Activated T-helper 2 cell treated with anti-CD3 and anti-CD28 coated beads, Interferon-gamma antibody, Interleukin-2, Interleukin-4, amounts not matched to agents 10 μg/mL and 5 μg/mL and 100 μg/mL, durations not matched to agents 14 hours and 24 hours and 36 hours (primary cell): Measurements from ENCODE around the gene PTH1R. TPM values are rescaled to one million over a fixed set of nuclear protein-coding genes. Genes with fewer than 3 reads are reported as not detected.
"Not testable (repeated sequence)": the region's sequence is repeated elsewhere in the genome, so short reads cannot be mapped to it uniquely, and the experiment has no call there.

ENCODE experiments used
- DNase-seq: peaks from one replicate; pipeline ENCODE4 v3.0.0; 2021; ENCODE audit warnings: low spot score
- H3K27ac Mint-ChIP-seq: one replicate; pipeline ENCODE4 v1.8.0; 2021; ENCODE audit warnings: mixed read lengths
- H3K27me3 Mint-ChIP-seq: one replicate; pipeline ENCODE4 v1.8.0; 2021; ENCODE audit warnings: low read depth, mixed read lengths
- H3K36me3 Mint-ChIP-seq: one replicate; pipeline ENCODE4 v1.8.0; 2021; ENCODE audit warnings: low read depth, mixed read lengths
- H3K4me1 Mint-ChIP-seq: one replicate; pipeline ENCODE4 v1.8.0; 2021; ENCODE audit warnings: low read depth, mixed read lengths
- H3K4me3 Mint-ChIP-seq: one replicate; pipeline ENCODE4 v1.8.0; 2021; ENCODE audit warnings: low read depth, mild to moderate bottlenecking, moderate library complexity, mixed read lengths
- H3K9me3 Mint-ChIP-seq: one replicate; pipeline ENCODE4 v1.8.0; 2021; ENCODE audit warnings: mixed read lengths
- intact Hi-C: fragments of 100-400 bp; cut with micrococcal nuclease; formaldehyde crosslinking; loops from one replicate; pipeline ENCODE4 v1.15.1; 2023
- total RNA-seq: library from RNA; stranded (reverse); gene quantifications from 2 replicates; pipeline ENCODE4 v1.2.3, GENCODE V29; 2022

Gene PTH1R
- total RNA-seq, 1 donor from 2014 or later: not detected

DNA sequence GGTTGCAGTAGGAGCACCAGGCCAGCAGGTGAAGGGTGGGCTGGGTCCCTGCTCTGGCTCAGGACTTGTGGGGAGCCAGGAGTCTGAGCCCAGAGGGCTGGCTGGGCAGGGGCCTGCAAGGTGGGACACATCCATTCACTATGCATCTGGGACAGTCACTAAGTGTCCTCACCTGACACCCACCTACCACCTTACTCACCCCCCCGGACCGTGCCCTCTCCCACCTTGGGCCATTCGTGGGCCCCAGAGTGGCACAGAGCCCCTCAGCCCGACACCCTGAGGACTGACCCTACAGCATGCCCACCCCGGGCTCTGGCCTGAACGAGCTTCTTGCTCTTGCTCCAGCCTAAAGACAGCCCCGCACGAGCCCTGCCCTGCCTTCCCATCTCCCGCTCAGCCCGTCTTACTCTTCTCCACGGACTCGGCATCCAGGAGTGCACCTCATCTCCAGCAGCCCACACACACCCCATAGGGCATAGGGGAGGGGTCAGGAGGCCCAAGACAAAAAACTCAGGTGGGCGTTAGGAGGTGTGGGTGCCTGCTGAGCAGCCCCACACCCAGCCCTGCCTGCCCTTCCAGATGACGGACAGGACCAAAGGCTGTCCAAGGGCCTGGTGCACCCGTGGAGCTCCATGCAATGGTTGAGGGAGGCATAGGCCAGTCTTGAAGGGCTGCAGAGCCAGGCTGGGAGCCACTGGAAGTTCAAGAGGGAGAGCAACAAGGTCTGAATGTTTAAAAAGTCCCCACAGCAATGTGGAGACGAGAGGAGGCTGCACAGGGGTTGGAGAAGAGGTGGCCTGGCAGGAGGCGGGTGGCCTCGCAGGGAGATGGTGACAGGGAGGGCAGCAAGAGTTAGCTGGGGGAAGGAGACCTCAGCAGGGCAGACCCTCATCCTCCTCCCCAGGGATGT is 27.0 kb downstream of the PTH1R start:
- Mint-ChIP-seq H3K27ac (no peak overlapping the region), H3K4me1 (peaks cover 2% of the 10 kb centered on the region), H3K36me3 (no peaks in the 10 kb centered on the region), H3K9me3 (no peaks in the 10 kb centered on the region), H3K4me3 (no peak overlapping the region), H3K27me3 (no peaks in the 10 kb centered on the region)
- no peak for DNase-seq
- intact Hi-C loops: loop anchor here (5.0 kb wide), 1 partner anchor 37 kb away; no protein-coding TSS in a partner anchor

DNA sequence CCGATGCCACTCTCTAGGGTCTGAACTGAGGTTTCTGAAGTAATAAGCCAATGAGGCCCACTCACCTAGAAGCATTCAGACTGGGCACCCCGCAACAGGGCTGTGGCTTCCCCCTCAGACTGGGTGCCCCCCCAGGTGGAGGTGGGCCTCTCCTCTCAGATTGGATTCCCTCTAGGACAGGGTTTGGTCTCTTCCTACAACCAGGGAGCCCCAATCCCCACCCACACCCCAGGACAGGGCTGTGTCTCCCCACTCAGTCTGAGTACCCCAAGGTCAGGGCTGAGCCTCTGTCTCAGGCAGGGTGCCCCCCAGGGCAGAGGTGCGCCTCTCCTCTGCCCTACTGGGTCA is 27.7 kb downstream of the PTH1R start:
- no peak overlapping the region for H3K4me3 Mint-ChIP-seq
- H3K36me3 Mint-ChIP-seq: no peaks in the 10 kb centered on the region
- H3K27me3 Mint-ChIP-seq: no peaks in the 10 kb centered on the region
- no peaks in the 10 kb centered on the region for H3K9me3 Mint-ChIP-seq
- no peak overlapping the region for H3K27ac Mint-ChIP-seq
- intact Hi-C loops: loop anchor here (5.0 kb wide), 1 partner anchor 38 kb away; no protein-coding TSS in a partner anchor
- H3K4me1 Mint-ChIP-seq: peaks cover 2% of the 10 kb centered on the region
- no peak for DNase-seq

GRCh38 chr3:46905661-46906451 is 28.3 kb downstream of the PTH1R start:
- Mint-ChIP-seq H3K4me3 (no peak overlapping the region), H3K36me3 (no peaks in the 10 kb centered on the region), H3K4me1 (peaks cover 2% of the 10 kb centered on the region), H3K9me3 (no peaks in the 10 kb centered on the region), H3K27me3 (no peaks in the 10 kb centered on the region), H3K27ac (no peak overlapping the region)
- no peak for DNase-seq
- intact Hi-C loops: loop anchor here (5.0 kb wide), 1 partner anchor 39 kb away; no protein-coding TSS in a partner anchor

GRCh38 chr3:46906471-46907058 is 29.0 kb downstream of the PTH1R start:
- no peaks in the 10 kb centered on the region for H3K9me3 Mint-ChIP-seq
- H3K36me3 Mint-ChIP-seq: no peaks in the 10 kb centered on the region
- H3K4me1 Mint-ChIP-seq: peaks cover 2% of the 10 kb centered on the region
- H3K27me3 Mint-ChIP-seq: no peaks in the 10 kb centered on the region
- no peak overlapping the region for H3K4me3 Mint-ChIP-seq
- no peak for DNase-seq
- no peak overlapping the region for H3K27ac Mint-ChIP-seq
- intact Hi-C loops: loop anchor here (5.0 kb wide), 1 partner anchor 39 kb away; no protein-coding TSS in a partner anchor

DNA sequence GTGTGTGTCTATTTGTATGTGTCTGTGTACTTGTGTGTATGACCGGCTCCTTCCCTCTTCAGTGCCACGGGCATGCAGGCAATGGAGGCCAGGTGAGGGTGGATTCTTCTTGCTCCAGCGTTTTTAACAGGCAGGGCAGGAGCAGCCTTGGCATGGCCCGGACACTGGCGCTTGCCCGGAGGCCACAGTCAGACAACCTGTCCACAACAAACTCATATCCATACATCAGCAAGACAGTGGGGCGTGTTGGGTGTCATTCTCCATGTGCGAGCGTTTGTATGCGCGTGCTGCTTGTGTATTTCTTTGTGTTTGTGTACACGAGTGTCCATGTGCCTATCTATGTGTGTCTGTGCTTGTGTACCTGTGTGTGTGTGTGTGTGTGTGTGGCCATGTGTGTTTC is 29.8 kb downstream of the PTH1R start:
- H3K27me3 Mint-ChIP-seq: no peaks in the 10 kb centered on the region
- no peaks in the 10 kb centered on the region for H3K9me3 Mint-ChIP-seq
- H3K27ac Mint-ChIP-seq: no peak overlapping the region
- no peak overlapping the region for H3K4me3 Mint-ChIP-seq
- intact Hi-C loops: loop anchor here (5.0 kb wide), 1 partner anchor 40 kb away; no protein-coding TSS in a partner anchor
- DNase-seq: no peak
- peaks cover 2% of the 10 kb centered on the region for H3K4me1 Mint-ChIP-seq
- H3K36me3 Mint-ChIP-seq: no peaks in the 10 kb centered on the region

GRCh38 chr3:46907960-46908293 is 30.4 kb downstream of the PTH1R start:
- no peak for DNase-seq
- intact Hi-C loops: loop anchor here (5.0 kb wide), 1 partner anchor 41 kb away; no protein-coding TSS in a partner anchor
- H3K27ac Mint-ChIP-seq: no peak overlapping the region
- no peaks in the 10 kb centered on the region for H3K36me3 Mint-ChIP-seq
- no peaks in the 10 kb centered on the region for H3K27me3 Mint-ChIP-seq
- peaks cover 4% of the 10 kb centered on the region for H3K4me1 Mint-ChIP-seq
- no peak overlapping the region for H3K4me3 Mint-ChIP-seq
- H3K9me3 Mint-ChIP-seq: no peaks in the 10 kb centered on the region

GRCh38 chr3:46908294-46908985 is 30.9 kb downstream of the PTH1R start:
- Mint-ChIP-seq H3K36me3 (no peaks in the 10 kb centered on the region), H3K4me3 (no peak overlapping the region), H3K4me1 (peaks cover 8% of the 10 kb centered on the region), H3K27me3 (no peaks in the 10 kb centered on the region), H3K9me3 (no peaks in the 10 kb centered on the region), H3K27ac (no peak overlapping the region)
- intact Hi-C loops: loop anchor here (5.0 kb wide), 1 partner anchor 41 kb away; no protein-coding TSS in a partner anchor
- DNase-seq: no peak

DNA sequence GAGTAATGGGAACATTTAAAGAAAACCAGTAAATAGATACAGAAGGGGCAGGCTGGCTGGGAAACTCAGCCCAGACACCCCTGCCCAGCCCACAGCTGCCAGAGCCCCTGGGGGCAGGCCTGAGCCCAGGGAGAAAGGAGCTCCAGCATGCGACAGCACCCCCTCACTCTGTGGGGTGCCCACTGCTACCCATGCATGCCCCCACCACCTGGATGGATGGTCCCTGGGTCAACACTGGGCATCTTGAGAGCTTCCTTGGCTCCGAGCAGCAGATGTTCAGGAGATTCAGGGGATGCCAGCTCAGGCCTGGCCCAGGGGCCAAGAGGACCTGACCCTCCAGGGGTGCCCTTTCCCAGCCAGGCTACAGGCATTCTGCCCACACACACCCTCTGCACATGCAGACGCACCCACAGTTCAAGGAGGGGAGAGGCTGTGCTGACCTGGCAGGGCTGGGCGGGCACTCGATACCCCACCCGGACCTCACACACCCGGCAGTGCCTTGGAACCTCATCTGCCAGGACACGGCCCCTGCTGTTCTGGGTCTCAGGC is 31.5 kb downstream of the PTH1R start:
- Mint-ChIP-seq H3K4me1 (peaks cover 13% of the 10 kb centered on the region), H3K4me3 (no peak overlapping the region), H3K27ac (no peak overlapping the region), H3K36me3 (no peaks in the 10 kb centered on the region), H3K27me3 (no peaks in the 10 kb centered on the region), H3K9me3 (no peaks in the 10 kb centered on the region)
- intact Hi-C loops: loop anchor here (1.0 to 5.0 kb wide), 2 partner anchors 42 to 204 kb away; no protein-coding TSS in a partner anchor
- DNase-seq: no peak

- H3K4me1 Mint-ChIP-seq: peaks cover 15% of the 10 kb centered on the region
- no peaks in the 10 kb centered on the region for H3K9me3 Mint-ChIP-seq
- H3K27me3 Mint-ChIP-seq: no peaks in the 10 kb centered on the region
- intact Hi-C loops: loop anchor here (1.0 to 5.0 kb wide), 2 partner anchors 42 to 204 kb away; no protein-coding TSS in a partner anchor
- H3K36me3 Mint-ChIP-seq: no peaks in the 10 kb centered on the region
- H3K27ac Mint-ChIP-seq: no peak overlapping the region
- H3K4me3 Mint-ChIP-seq: no peak overlapping the region
- peak; percentile 66 for DNase-seq
These were observed 32.1 kb downstream of the PTH1R start for GRCh38 chr3:46909535-46910161.

DNA sequence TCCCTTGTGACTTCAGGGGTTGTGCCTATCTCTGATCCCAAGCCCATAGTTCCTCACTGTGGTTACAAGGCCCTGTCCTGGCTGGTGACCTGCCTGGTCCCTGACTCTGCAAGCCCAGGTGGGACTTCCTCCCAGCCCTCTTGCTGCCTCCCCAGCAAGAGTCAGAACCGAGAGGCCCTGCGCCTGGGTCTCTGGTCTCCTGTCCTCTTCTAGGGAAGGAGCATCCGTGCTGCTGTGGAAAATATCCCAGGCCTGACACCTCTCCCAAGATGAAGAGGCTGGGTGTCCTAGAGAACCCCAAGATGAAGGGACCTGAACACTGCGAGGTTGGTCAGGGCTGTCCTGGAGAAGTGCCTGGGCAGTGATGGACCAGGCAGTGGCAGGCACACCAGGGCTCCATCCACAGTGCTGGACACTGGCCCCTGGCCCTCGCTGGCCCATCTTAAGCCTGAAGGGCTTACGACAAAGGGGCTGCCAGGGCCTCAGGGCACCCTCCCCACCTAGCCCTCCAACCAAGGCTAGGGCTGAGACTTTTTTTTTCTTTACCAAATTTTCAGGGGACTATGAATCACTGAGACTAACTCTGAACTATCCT is 32.7 kb downstream of the PTH1R start:
- no peaks in the 10 kb centered on the region for H3K27me3 Mint-ChIP-seq
- H3K4me1 Mint-ChIP-seq: peaks cover 17% of the 10 kb centered on the region
- intact Hi-C loops: no loop called here
- no peaks in the 10 kb centered on the region for H3K9me3 Mint-ChIP-seq
- no peak overlapping the region for H3K4me3 Mint-ChIP-seq
- DNase-seq: no peak
- H3K36me3 Mint-ChIP-seq: peaks cover 2% of the 10 kb centered on the region
- no peak overlapping the region for H3K27ac Mint-ChIP-seq

DNA sequence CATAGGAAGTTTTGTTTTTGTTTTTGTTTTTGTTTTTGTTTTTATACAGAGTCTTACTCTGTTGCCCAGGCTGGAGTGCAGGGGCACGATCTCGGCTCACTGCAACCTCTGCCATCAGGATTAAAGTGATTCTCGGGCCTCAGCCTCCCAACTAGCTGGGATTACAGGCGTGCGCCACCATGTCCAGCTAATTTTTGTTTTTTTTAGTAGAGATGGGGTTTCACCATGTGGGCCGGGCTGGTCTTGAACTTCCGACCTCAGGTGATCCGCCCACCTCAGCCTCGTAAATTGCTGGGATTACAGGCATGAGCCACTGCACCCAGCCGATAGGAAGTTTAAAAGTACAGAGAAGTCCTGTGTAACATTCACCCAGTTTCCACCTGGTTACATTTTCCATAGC is 33.4 kb downstream of the PTH1R start:
- H3K27me3 Mint-ChIP-seq, H3K36me3 Mint-ChIP-seq, H3K4me3 Mint-ChIP-seq, H3K9me3 Mint-ChIP-seq, intact Hi-C loops, DNase-seq, H3K27ac Mint-ChIP-seq: not testable (repeated sequence)
- peaks cover 22% of the 10 kb centered on the region for H3K4me1 Mint-ChIP-seq
